Nephron progenitor cell (in vitro differentiated cells): ENCODE results near the gene NPY2R.

Source experiments
- DNase-seq: peaks from one replicate; pipeline ENCODE4 v3.0.0; 2021
- H3K27ac Mint-ChIP-seq: 2 replicates; pipeline ENCODE4 v1.8.0; 2021; ENCODE audit warnings: mild to moderate bottlenecking, moderate library complexity, mixed read lengths
- H3K27me3 Mint-ChIP-seq: 2 replicates; pipeline ENCODE4 v1.8.0; 2021; ENCODE audit warnings: mild to moderate bottlenecking, low read depth, mixed read lengths; ENCODE audit not compliant: poor library complexity
- H3K36me3 Mint-ChIP-seq: 2 replicates; pipeline ENCODE4 v1.8.0; 2021; ENCODE audit warnings: low read depth, mixed read lengths
- H3K4me1 Mint-ChIP-seq: 2 replicates; pipeline ENCODE4 v1.8.0; 2021; ENCODE audit warnings: mixed read lengths
- H3K4me3 Mint-ChIP-seq: 2 replicates; pipeline ENCODE4 v1.8.0; 2021; ENCODE audit warnings: mild to moderate bottlenecking, moderate library complexity, mixed read lengths
- H3K9me3 Mint-ChIP-seq: 2 replicates; pipeline ENCODE4 v1.8.0; 2021; ENCODE audit warnings: mild to moderate bottlenecking, moderate library complexity, mixed read lengths
- TF ChIP-seq, protein P1 (sequence below): fragments of 200-600 bp; sonication (generic); IDR thresholded peaks from 2 replicates; pipeline ENCODE4 v1.5.0; 2021; ENCODE audit warnings: antibody characterized with exemption

The NPY2R gene

DNA sequence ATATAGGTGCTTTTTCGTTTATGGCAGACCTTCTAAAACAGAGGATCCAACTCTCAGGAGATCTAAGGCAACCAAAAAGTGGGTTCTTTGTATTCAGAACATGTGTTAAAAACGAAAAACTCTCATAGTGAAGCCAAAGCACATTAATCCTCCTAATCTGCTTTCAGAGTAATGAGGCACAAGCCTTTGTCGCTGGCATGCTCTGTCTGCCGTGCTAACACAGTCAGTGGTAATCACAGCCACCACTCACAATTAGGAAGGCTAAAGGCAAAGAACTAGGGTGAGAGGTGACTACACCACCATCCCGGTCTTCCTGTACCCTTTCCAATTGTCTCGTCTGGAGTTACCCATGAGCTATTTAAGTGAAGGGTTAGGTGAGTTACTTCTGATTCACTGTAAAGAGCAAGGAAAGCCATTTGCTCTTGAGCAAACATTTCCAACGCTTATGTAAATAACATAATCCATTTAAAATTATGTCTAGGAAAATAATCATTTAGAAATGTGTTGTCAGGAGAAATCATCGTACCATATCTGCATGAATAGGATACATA, 40.7 kb downstream of the NPY2R start:
- no peaks in the 10 kb centered on the region for H3K9me3 Mint-ChIP-seq
- no peak for DNase-seq
- H3K4me1 Mint-ChIP-seq = no peaks in the 10 kb centered on the region
- H3K27ac Mint-ChIP-seq = no peak overlapping the region
- peaks cover 7% of the 10 kb centered on the region for H3K27me3 Mint-ChIP-seq
- TF ChIP-seq, protein P1, sequence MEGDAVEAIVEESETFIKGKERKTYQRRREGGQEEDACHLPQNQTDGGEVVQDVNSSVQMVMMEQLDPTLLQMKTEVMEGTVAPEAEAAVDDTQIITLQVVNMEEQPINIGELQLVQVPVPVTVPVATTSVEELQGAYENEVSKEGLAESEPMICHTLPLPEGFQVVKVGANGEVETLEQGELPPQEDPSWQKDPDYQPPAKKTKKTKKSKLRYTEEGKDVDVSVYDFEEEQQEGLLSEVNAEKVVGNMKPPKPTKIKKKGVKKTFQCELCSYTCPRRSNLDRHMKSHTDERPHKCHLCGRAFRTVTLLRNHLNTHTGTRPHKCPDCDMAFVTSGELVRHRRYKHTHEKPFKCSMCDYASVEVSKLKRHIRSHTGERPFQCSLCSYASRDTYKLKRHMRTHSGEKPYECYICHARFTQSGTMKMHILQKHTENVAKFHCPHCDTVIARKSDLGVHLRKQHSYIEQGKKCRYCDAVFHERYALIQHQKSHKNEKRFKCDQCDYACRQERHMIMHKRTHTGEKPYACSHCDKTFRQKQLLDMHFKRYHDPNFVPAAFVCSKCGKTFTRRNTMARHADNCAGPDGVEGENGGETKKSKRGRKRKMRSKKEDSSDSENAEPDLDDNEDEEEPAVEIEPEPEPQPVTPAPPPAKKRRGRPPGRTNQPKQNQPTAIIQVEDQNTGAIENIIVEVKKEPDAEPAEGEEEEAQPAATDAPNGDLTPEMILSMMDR = no peak
- H3K4me3 Mint-ChIP-seq = no peak overlapping the region
- H3K36me3 Mint-ChIP-seq = no peaks in the 10 kb centered on the region

DNA sequence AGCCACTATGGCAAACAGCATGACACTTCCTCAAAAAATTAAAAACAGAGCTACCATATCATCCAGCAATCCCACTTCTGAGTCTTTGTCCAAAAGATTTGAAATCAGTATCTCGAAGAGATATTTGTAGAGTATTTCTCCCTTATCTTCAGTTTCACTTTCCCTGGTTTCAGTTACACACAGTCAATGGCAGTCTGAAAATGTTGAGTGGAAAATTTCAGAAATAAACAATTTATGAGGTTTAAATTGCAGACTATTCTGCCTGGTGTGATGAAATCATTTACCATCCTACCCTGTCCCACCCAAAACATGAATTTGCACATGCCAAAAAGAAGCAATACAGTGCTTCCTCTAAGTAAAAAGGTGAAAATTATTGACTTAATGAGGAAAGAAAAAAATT, 43.9 kb downstream of the NPY2R start:
- DNase-seq = no peak
- H3K36me3 Mint-ChIP-seq = no peaks in the 10 kb centered on the region
- H3K4me1 Mint-ChIP-seq = no peaks in the 10 kb centered on the region
- H3K9me3 Mint-ChIP-seq = no peaks in the 10 kb centered on the region
- TF ChIP-seq, protein P1 = no peak
- peaks cover 7% of the 10 kb centered on the region for H3K27me3 Mint-ChIP-seq
- H3K27ac Mint-ChIP-seq = no peak overlapping the region
- H3K4me3 Mint-ChIP-seq = no peak overlapping the region

DNA sequence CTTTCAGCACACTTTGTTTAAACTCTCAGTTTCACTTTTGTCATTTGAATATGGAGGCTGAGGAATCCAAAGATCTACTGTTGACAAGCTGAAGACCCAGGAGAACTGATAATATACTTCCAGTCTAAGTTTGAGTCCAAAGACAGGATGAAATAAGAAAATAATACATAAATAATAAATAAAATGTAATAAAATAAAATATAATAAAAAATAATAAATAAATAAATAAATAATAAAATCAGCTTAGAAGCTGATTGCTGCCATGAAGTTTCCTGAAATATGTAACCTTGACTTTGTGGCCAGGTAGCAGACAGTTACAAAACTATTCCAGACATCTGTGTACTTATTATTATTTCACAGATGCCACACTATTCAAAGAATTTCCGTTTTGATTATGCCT, 55.0 kb downstream of the NPY2R start:
- TF ChIP-seq, protein P1 = no peak
- Mint-ChIP-seq H3K27ac (no peak overlapping the region), H3K4me3 (no peak overlapping the region), H3K9me3 (no peaks in the 10 kb centered on the region), H3K4me1 (no peaks in the 10 kb centered on the region), H3K36me3 (no peaks in the 10 kb centered on the region), H3K27me3 (peaks cover 3% of the 10 kb centered on the region)
- DNase-seq = no peak

DNA sequence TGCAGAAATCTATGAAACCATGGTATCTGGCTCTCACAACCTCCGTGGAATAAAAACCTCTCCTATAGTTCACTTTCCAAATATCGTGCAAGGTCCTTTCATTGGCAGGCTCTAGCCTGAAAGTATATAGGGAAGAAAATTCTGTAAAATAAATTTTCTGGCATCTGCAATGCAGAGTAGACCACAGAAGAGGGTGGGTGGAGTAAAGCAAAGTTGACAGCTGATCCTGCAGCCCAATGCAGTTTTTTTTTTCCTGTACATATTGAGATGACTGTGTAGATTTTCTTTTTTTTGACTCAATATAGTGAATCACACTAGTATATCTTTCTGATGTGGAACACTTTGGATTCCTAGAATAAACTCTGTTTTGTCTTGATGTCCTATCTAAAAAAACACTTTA, 56.7 kb downstream of the NPY2R start:
- DNase-seq = no peak
- no peaks in the 10 kb centered on the region for H3K36me3 Mint-ChIP-seq
- H3K4me1 Mint-ChIP-seq = no peaks in the 10 kb centered on the region
- TF ChIP-seq, protein P1 = no peak
- H3K4me3 Mint-ChIP-seq = no peak overlapping the region
- no peaks in the 10 kb centered on the region for H3K9me3 Mint-ChIP-seq
- H3K27ac Mint-ChIP-seq = no peak overlapping the region
- H3K27me3 Mint-ChIP-seq = peaks cover 3% of the 10 kb centered on the region
